Left renal cortex interstitium (tissue), 4 donors: ENCODE measurements around the gene ANKRD1. TPM values are rescaled to one million over a fixed set of nuclear protein-coding genes. Genes with fewer than 3 reads are reported as not detected.
"Not testable (repeated sequence)": the region's sequence is repeated elsewhere in the genome, so short reads cannot be mapped to it uniquely, and the experiment has no call there.

ENCODE experiments used
- DNase-seq, 4 donors: peaks; one replicate each; pipeline ENCODE4 v3.0.0-alpha.2; 2013; ENCODE audit warnings: low read depth in 4 of 4, low spot score in 2 of 4, missing footprints in 1 of 4
- polyA plus RNA-seq, 4 donors: library from polyadenylated mRNA; unstranded; fragments of 120-200 nt; gene quantifications; one replicate each; pipeline ENCODE4 v1.2.1, GENCODE V29; 2013; ENCODE audit not compliant: insufficient read length in 4 of 4

The ANKRD1 gene
- polyA plus RNA-seq, 4 donors, result 0.44 to 0.88 (median 0.70) TPM

DNA sequence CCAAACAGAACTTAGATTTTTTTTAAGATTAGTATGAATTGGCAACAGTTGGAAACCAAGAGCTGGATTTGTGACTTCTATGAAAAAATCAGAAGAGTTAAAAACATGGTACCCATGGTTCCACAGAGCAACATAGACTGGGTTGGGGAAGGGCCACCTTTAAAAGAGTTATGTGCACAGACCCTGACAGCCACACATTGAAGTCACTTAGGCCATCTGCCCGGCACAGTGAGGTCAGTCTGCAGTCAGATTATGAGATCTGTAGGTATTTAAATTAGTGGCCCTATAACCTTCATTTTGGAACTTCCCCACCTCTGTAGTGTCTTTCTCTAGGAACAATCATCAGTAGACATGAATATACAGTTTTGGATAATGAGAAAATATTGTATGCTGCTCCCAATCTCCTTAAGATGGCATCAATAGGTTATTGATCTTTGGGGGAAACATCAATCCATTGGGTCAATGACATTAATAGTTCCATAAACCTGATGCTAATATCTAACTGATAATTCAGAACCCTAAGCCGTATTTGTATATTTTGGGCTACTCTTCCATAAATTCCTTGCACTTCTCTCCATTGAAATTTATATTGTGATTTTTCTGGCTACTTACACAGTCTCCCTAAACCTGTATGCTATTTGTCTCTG is 7.0 kb downstream of the ANKRD1 start:
- DNase-seq, result no peak

DNA sequence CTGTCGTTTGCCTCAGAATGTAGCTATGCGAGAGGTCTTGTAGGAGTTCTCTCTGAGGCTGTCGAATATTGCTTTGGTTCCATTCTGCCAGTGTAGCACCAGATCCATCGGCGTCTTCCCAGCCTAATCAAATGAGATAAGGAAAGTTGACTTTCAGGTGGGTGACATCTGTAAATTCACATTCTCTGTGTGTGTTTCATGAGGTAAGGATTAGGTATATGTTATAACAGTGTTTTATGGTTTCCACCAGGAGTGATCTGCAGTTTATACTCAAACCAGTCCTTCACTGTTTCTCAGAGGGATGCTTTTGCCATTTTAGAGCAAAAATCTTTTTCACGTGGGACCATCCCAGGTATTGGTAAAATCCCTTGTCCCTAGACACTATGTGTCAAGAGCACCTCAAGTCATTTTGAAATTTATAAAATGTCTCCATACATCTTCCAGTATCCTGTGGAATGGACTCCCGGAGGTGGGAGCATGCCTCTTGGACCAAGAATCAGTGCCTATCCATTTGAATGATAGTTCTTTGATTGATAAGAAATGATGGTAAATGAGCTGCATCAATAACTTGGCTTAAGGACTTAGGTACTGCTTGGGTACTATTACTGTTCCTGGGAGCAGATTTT is 7.9 kb downstream of the ANKRD1 start:
- no peak for DNase-seq

DNA sequence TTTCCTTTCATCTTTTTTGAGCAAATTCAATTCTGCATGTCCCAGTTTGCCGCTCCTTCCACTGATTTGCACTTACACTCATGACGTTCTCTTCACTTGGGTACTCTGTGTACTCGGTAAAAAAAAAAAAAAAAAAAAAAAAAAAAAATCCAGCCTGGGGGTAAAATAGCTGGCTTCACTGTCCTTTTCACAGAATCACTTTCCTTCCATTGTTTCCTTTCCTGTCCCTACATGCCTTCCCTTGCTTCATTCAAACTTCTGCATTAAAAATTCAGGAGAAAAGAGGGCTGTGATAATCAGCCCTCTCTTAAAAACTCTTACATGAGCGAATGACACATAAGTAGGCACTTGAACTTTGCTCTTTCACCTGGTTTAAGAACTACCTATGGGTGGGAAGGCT is 8.7 kb downstream of the ANKRD1 start:
- no peak for DNase-seq

DNA sequence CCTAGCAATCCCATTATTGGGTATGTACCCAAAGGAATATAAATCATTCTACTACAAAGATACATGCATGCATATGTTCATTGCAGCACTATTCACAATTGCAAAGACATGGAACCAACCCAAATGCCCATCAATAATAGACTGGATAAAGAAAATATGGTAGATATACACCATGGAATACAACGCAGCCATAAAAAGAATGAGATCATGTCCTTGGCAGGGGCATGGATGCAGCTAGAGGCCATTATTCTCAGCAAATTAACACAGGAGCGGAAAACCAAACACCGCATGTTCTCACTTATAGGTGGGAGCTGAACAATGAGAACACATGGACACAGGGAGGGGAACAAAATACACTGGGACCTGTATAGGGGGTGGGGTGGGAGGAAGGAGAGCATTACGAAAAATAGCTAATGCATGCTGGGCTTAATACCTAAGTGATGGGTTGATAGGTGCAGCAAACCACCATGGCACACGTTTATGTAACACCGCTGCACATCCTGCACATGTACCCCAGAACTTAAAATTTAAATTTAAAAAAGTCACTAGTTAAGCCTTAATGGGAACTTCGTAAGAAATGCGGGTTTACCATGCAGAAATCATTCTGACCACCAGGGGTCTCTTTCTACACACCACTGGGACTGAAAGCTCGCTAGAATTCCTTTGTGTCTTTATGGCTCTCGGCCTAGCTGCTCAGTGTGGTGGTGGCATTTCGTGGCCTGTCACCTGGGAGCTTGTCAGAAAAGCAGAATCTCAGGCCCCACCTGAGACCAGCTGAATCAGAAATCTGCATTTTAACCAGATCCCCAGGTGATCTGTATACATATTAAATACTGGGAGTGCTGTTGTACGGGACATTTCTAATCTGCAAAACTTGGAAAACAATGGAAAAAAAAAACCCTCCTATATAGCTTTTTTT is 9.5 kb downstream of the ANKRD1 start:
- DNase-seq, result peak; percentile 53 to 85 (median 55)

DNA sequence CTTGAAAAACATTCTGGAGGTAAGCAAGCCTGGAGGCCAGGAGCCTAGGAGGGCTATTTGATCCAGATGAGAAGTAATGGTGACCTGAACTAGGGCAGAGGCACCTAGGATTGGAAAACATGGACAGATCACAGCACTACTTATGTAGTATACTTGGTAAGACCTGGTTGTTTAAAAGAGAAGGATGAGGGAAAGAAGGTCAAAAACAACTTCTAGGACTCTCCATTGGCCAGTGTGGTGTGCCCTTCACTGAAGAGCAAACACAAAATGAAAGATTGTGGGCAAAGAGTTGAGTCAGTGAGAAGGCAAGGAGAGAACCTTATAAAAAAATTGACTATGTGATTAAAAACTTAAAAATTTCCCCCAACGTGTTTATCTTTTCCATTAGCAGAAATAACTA is 14.3 kb downstream of the ANKRD1 start:
- DNase-seq, result no peak

DNA sequence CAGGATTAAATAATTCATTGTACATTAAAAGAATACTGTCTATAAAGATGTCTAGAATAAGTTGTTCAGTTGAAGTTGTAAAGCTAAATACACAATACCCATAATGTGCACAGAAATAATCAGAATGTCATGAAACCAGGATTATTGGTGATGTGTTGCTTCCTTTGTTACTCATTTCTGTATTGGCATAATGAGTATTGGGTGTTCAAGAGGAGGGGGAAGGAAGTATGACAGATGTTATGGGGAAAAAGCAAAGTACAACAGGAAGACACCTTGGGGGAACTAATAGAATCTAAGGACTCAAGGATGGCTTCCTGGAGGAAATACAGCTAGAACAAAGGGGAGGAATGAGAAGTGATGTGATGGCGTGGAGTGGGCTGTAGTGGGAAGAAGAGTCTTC is 15.0 kb downstream of the ANKRD1 start:
- no peak for DNase-seq

DNA sequence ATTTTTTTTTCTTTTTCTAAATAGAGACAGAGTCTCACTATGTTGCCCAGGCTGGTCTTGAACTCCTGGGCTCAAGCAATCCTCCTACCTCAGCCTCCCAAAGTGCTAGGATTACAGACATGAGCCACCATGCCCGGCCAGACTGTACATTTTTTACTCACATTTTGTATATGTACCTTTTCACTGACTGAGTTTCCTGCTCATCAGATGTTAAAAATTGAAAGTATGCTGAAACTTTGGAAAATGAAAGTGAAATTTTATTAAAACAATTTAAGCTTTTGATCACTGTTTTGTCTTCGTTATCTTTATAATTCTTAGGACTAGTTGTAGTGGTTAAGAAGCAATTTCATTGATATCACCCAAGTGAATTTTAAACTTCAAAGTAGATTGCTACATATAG is 24.0 kb downstream of the ANKRD1 start:
- DNase-seq, result not testable (repeated sequence)

DNA sequence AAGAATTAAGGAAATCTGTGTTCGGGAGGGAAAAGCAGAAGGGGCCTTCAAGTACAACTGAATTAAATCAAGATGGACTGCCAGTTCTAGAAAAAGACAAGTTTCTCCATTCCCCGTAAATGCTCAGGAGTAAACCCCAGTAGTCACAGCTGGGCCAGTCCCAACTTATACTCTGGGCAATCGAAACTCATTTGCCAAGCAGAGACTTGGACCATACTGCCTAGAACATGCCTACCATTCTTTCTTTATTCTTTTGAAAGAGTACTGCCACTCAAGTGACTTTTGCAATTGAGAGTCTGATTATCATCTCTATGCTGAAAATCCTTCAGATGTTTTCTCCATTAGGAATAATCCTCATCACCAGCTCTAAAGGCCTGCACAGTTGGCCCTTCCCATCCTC is 27.7 kb downstream of the ANKRD1 start:
- no peak for DNase-seq

DNA sequence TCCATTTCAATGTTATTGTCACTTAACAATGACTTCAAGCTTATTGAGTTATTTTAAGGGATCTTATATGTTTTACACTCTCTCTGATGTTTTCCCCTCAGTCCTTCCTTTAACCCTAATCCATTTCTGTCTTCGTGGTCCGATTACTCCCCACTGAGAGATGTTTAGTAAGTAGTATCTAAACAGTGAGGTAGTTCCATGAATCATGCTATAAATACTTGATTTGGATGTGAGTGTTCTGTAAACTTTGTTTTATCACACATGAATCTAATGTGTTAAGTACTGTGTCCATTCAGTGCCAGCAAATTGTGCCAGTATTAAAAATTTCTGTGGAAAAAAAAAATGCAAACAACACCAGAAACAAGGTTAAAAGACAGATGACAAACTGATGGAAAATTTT is 30.5 kb downstream of the ANKRD1 start:
- no peak for DNase-seq

DNA sequence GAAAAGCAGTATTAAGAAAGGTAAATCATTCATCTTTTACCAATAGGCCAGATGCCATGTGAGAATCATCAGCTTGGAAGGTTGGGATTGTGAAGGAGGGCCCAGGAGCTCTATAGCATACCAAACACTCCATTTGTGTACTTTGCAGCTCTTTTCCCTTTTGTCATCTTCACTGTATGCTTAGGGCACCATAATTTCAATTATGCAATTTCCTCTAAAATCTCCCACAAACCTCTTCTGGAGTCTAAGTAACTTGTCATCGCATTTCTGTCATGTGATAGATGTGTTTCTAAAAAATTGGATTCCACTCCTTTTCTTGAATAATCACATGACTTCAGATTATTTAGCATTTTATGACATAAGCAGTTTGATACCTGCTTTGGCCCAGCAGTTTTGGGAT is 31.3 kb downstream of the ANKRD1 start:
- no peak for DNase-seq

DNA sequence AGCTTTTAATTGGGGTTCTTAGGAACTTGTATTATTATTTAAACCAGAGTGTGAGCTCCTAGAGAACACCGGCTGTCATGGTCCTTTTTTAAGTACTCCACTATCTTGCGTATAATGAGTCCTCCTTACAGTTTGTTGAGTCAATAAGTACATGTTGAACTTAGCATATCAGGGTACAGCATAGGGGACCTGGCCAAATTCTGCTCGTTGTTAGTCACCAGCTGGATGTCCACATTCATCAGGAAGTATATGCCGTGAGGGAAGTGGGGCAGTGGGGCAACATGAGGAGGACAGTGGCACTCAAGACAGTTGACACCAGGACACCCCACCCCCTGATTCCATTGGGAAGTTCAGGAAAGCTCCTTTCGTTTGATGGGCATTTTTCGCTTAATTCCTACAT is 32.5 kb downstream of the ANKRD1 start:
- DNase-seq, result no peak

DNA sequence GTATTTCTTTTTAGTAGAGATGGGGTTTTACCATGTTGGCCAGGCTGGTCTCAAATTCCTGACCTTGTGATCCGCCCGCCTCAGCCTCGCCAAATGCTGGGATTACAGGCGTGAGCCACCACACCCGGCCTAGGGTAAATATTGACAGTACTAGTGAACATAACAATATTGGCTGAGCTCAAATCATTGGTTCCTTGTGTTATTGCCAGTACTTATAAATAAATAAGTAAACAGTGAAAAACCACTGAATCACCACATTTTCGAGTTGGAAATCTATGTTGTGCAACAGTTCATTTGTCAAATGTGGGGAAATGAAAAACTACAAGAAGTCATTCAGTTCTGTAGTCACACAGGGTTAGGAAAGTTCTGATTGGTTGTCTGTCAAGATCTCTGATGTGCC is 33.3 kb downstream of the ANKRD1 start:
- DNase-seq, result no peak

DNA sequence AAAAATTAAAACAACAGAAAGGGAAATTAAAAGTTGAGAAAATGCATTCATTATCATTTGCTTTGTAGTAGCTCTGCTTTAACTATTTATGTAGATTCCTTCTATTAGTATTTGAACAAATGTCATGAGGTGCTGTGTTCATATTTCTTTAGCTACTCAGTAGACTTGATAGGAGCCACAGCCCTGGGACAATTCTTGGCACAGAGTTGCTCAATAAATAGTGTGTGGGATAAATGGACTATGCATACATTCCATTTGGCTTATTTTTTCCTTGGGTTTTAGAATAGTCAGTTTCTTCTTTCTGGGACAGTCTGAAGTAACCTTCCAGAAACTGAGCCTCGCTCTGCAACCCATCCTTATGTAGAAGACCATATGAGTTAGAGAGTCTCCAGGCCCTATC is 35.7 kb downstream of the ANKRD1 start:
- no peak for DNase-seq

DNA sequence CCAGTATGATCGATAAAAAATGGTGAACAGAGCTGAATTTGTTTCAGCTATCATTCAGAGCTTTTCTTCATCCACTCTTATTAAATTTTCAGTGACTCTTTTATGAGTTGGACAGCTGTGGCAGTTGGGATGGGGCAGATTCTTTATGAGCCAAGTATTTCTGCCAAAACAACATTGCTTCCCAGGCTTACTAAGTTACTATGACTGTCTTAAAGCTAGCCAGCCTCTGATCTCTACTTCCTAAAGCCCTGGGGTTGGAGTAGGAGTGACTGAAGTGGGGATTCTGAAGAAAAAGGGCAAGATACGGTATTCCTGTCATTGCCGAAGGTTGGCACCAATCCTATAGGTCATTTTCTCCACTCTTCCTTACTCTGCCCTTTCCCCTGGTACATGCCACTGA is 36.5 kb downstream of the ANKRD1 start:
- no peak for DNase-seq

DNA sequence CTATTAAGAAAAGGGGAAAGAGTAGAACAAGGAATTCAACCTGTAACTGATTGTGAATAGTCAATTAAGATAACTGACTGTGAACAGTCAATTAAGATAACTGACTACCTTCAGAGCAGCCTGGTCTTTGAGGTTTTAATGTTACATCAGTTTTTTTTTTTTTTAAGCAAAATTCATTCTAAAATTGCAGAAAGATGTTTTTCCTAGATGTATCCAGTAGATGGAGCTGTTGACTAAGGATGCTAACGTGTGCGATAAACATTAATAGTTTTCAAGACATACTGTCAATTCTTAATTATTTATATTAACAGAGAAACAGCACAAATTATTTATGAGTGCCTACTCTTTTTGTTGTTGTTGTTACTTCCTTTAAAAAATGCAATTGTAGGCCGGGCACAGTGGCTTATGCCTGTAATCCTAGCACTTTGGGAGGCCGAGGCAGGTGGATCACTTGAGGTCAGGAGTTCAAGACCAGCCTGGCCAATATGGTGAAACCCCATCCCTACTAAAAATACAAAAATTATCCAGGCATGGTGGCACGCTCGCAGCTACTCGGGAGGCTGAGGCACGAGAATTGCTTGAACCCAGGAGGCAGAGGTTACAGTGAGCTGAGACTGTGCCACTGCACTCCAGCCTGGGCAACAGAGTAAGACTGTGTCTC is 40.7 kb downstream of the ANKRD1 start:
- DNase-seq, result peak in 1 of 4 donors; percentile 24

DNA sequence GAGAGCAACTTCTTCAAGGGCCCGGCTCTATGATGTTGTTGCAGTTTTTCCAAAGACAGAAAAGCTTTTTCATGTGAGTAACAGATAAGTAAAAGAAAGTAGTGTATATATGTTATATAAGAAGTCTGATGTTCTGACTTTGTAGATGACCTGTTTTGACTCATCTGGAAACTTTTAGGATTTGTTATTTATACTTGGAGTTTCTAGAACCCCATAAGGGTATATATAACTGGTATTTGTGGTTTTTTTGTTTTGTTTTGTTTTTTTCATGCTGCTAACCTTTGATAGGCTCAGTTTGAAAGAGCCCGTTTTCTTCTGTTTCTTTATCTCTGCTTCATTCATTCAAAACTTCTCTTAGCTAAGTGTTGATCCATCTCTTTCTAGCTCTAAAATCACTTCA is 41.8 kb downstream of the ANKRD1 start:
- DNase-seq, result no peak

DNA sequence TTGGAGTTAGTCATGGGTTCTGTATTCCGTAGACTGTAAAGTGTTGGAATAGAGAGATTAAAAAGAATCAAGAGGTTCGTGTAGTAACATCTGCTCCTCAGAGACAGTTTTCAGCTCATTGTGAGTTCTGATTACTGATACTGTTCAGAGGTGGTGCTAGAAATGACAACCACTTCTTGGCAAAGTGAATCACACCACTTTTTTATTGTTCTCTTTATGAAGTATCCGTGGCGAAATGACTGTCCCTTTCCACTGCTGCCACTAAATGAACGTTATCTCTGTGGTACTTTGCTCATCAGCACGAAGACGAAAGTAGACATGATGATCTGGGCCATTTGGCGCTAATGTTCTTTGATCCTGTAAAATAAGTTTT is 48.3 kb downstream of the ANKRD1 start:
- no peak for DNase-seq

DNA sequence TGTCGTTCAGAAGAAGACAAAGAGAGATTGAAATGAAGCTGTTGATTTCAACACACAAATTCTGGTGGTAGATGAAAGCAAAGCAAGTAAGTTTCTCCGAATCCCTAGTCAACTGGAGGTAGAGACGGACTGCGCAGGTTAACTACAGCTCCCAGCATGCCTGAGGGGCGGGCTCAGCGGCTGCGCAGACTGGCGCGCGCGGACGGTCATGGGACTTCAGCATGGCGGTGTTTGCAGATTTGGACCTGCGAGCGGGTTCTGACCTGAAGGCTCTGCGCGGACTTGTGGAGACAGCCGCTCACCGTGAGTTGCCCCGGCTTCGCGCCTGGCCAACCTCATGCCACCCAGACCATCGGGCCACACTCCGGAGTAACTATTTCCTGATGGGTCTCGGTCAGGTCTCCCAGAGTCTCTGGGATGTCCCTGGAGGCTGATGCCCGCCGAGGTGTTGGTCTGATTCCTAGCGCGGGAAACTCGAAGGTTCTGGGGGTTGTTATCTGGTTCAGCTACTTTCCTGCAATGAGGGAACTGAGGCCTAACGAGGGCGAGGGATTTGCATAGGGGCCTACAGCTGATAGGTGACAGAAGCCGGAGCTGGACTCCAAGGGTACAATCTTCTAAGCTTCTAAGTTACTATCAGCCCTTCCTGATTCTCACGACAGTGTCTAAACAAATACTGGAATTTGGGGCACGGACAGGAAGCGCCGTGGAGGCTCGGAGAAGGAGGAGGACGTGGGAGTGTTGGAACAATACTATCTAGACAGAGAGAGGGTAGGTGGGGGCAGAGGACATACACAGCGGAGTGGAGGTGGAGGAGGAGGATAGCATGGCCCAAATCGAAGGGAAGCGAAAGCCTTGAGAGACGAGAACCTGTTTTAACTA is 48.9 kb downstream of the ANKRD1 start, which contains the start of gene RPP30:
Gene RPP30 (plus strand): TSS at position 209 of the 882 bp plus-strand sequence. CDS start 13 bp downstream, at position 222.
- DNase-seq, result peak in 2 of 4 donors; percentile 71

DNA sequence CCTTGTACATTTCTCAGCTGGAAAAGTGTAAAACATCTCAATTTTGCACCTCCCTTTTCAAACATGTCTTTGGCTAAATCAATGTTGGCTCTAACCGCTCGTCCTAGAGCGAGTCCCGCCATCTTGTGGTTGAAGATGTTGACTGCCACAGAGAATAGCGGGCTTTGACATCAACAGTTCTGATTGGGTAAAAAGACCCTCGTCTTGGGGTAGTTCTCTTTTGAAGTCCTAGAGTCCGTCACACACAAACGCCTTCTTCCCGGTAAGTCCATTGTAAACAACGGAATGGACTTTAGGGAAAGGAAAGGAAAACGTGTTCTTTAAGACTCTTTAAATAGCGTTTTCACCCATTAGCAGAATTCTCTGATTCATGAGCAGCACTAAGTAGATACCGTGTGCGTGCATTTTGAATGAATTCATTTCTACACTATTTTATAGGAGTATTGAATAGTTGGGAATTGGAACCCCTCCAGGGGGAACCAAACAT is 49.6 kb downstream of the ANKRD1 start:
- DNase-seq, result peak in 3 of 4 donors; percentile 61 to 87 (median 73)
